IPS DF 6.9 (cell line): ENCODE measurements around the gene PITX2.

Experiments used
- DNase-seq: peaks from one replicate; pipeline ENCODE4 v3.0.0-alpha.2; 2013; ENCODE audit warnings: low read depth, low spot score
- H3K27ac ChIP-seq: one replicate; pipeline ENCODE4 v1.5.1; 2013; ENCODE audit warnings: low read length, control low read depth
- H3K27me3 ChIP-seq: 2 replicates; pipeline ENCODE4 v1.6.1; 2013; ENCODE audit warnings: mild to moderate bottlenecking, low read length; ENCODE audit not compliant: control insufficient read depth, insufficient read depth
- H3K36me3 ChIP-seq: 2 replicates; pipeline ENCODE4 v1.6.1; 2013; ENCODE audit warnings: low read length; ENCODE audit not compliant: control insufficient read depth, insufficient read depth
- H3K4me1 ChIP-seq: 2 replicates; pipeline ENCODE4 v1.6.1; 2013; ENCODE audit warnings: low read length; ENCODE audit not compliant: control insufficient read depth, insufficient read depth
- H3K4me3 ChIP-seq: 2 replicates; pipeline ENCODE4 v1.5.1; 2013; ENCODE audit warnings: mild to moderate bottlenecking, low read length
- H3K9me3 ChIP-seq: 2 replicates; pipeline ENCODE4 v1.6.1; 2013; ENCODE audit warnings: low read length, inconsistent platforms; ENCODE audit not compliant: control insufficient read depth, insufficient read depth
- WGBS: extraction: QIAGEN DNeasy Blood & Tissue Kit; methylation state at CpG from one replicate; pipeline ENCODE4 v1.1.7; 2013; ENCODE audit warnings: mixed read lengths, missing lambda C conversion rate; ENCODE audit not compliant: insufficient read length, insufficient coverage; 5-methylcytosine and 5-hydroxymethylcytosine counted together

PITX2 gene

GRCh38 chr4:110615353-110616237 lies 7.3 kb downstream of the PITX2 start:
- H3K4me1 ChIP-seq, result peaks cover 2% of the 10 kb centered on the region; the same call in 1 of the 2 replicates
- DNase-seq, result no peak
- no peaks in the 10 kb centered on the region for H3K9me3 ChIP-seq
- no peak overlapping the region for H3K27ac ChIP-seq
- no peaks in the 10 kb centered on the region for H3K36me3 ChIP-seq
- peaks cover 62% of the 10 kb centered on the region for H3K27me3 ChIP-seq
- no CpG with 5 or more reads among the region's 38 CpGs for WGBS
- H3K4me3 ChIP-seq, result peak overlapping the region; percentile 21; the same call in 1 of the 2 replicates

- no peak overlapping the region for H3K27ac ChIP-seq
- DNase-seq, result no peak
- H3K4me1 ChIP-seq, result peaks cover 2% of the 10 kb centered on the region; the same call in 1 of the 2 replicates
- H3K36me3 ChIP-seq, result no peaks in the 10 kb centered on the region
- H3K9me3 ChIP-seq, result no peaks in the 10 kb centered on the region
- no CpG with 5 or more reads among the region's 19 CpGs for WGBS
- peaks cover 61% of the 10 kb centered on the region for H3K27me3 ChIP-seq
- H3K4me3 ChIP-seq, result peak overlapping the region; percentile 21; the same call in 1 of the 2 replicates
Measured at GRCh38 chr4:110614976-110615352, 7.9 kb downstream of the PITX2 start.

- DNase-seq, result no peak
- Histone ChIP-seq H3K36me3 (no peaks in the 10 kb centered on the region), H3K9me3 (no peaks in the 10 kb centered on the region), H3K27me3 (peaks cover 59% of the 10 kb centered on the region), H3K4me1 (peaks cover 5% of the 10 kb centered on the region), H3K4me3 (peak overlapping the region; percentile 21; the same call in 1 of the 2 replicates), H3K27ac (no peak overlapping the region)
- no CpG with 5 or more reads among the region's 27 CpGs for WGBS
Measured at GRCh38 chr4:110614173-110614963, 8.5 kb downstream of the PITX2 start.

- peaks cover 53% of the 10 kb centered on the region for H3K27me3 ChIP-seq
- H3K4me1 ChIP-seq, result peaks cover 3% of the 10 kb centered on the region; the same call in 1 of the 2 replicates
- no CpG with 5 or more reads among the region's 3 CpGs for WGBS
Measured at GRCh38 chr4:110613745-110614144, 9.1 kb downstream of the PITX2 start.

GRCh38 chr4:110612631-110613269 lies 10.1 kb downstream of the PITX2 start:
- H3K4me3 ChIP-seq, result no peak overlapping the region
- H3K4me1 ChIP-seq, result peaks cover 3% of the 10 kb centered on the region; the same call in 1 of the 2 replicates
- H3K9me3 ChIP-seq, result no peaks in the 10 kb centered on the region
- DNase-seq, result no peak
- H3K27ac ChIP-seq, result no peak overlapping the region
- WGBS, result no CpG with 5 or more reads among the region's 23 CpGs
- H3K27me3 ChIP-seq, result peaks cover 43% of the 10 kb centered on the region
- no peaks in the 10 kb centered on the region for H3K36me3 ChIP-seq

More at GRCh38 chr4:110613745-110614144, 9.1 kb downstream of the PITX2 start:
- Histone ChIP-seq H3K9me3 (no peaks in the 10 kb centered on the region), H3K27ac (no peak overlapping the region), H3K36me3 (no peaks in the 10 kb centered on the region), H3K4me3 (no peak overlapping the region)
- no peak for DNase-seq

- Histone ChIP-seq H3K27ac (no peak overlapping the region), H3K9me3 (no peaks in the 10 kb centered on the region), H3K4me1 (peaks cover 3% of the 10 kb centered on the region; the same call in 1 of the 2 replicates), H3K36me3 (no peaks in the 10 kb centered on the region), H3K4me3 (no peak overlapping the region), H3K27me3 (peaks cover 41% of the 10 kb centered on the region)
- no peak for DNase-seq
- WGBS, result no CpG with 5 or more reads among the region's 30 CpGs
Measured at GRCh38 chr4:110611968-110612447, 10.9 kb downstream of the PITX2 start.

- Histone ChIP-seq H3K4me3 (no peak overlapping the region), H3K4me1 (peaks cover 3% of the 10 kb centered on the region; the same call in 1 of the 2 replicates), H3K9me3 (no peaks in the 10 kb centered on the region), H3K27me3 (peaks cover 38% of the 10 kb centered on the region), H3K27ac (no peak overlapping the region), H3K36me3 (no peaks in the 10 kb centered on the region)
- WGBS, result no CpG with 5 or more reads among the region's 54 CpGs
- no peak for DNase-seq
Measured at GRCh38 chr4:110610940-110611831, 11.7 kb downstream of the PITX2 start.

- H3K27me3 ChIP-seq, result peaks cover 38% of the 10 kb centered on the region
- no CpG with 5 or more reads among the region's 20 CpGs for WGBS
- H3K4me1 ChIP-seq, result peaks cover 3% of the 10 kb centered on the region; the same call in 1 of the 2 replicates
Measured at GRCh38 chr4:110610620-110610939, 12.3 kb downstream of the PITX2 start.

GRCh38 chr4:110609044-110609750 lies 13.7 kb downstream of the PITX2 start:
- Histone ChIP-seq H3K36me3 (no peaks in the 10 kb centered on the region), H3K27me3 (peaks cover 34% of the 10 kb centered on the region), H3K27ac (no peak overlapping the region), H3K9me3 (no peaks in the 10 kb centered on the region), H3K4me3 (no peak overlapping the region), H3K4me1 (peaks cover 3% of the 10 kb centered on the region; the same call in 1 of the 2 replicates)
- WGBS, result no CpG with 5 or more reads among the region's 6 CpGs
- DNase-seq, result no peak

More at GRCh38 chr4:110610620-110610939, 12.3 kb downstream of the PITX2 start:
- no peaks in the 10 kb centered on the region for H3K36me3 ChIP-seq
- no peak for DNase-seq
- no peaks in the 10 kb centered on the region for H3K9me3 ChIP-seq
- no peak overlapping the region for H3K4me3 ChIP-seq
- no peak overlapping the region for H3K27ac ChIP-seq
